ENCODE data around the gene TTC3. TPM values are rescaled to one million over a fixed set of nuclear protein-coding genes. Genes with fewer than 3 reads are reported as not detected.

TTC3 gene
- total and polyA plus RNA-seq, 2 of the 13 experiments (the other 11 are each of a cell fraction or from before 2014, with no cell fraction given) = 55.7 to 108 TPM

- no peak for TF ChIP-seq FOXA1 (IDR thresholded peaks at IDR 0.05)
- TF ChIP-seq FOXA1 (CRISPR knock-in tag; IDR thresholded peaks at IDR 0.05) = no peak
- TF ChIP-seq ZNF33A (CRISPR knock-in tag; IDR thresholded peaks at IDR 0.05; ENCODE audit: borderline replicate concordance) = no peak
- TF ChIP-seq CTCF (CRISPR knock-in tag; IDR thresholded peaks at IDR 0.05) = no peak
- TF ChIP-seq ZNF652 (CRISPR knock-in tag; IDR thresholded peaks at IDR 0.05; ENCODE audit: borderline replicate concordance, low read depth) = 0 out of 2 replicates have a peak, but pooled peaks have one; percentile 45
- TF ChIP-seq, protein P1, sequence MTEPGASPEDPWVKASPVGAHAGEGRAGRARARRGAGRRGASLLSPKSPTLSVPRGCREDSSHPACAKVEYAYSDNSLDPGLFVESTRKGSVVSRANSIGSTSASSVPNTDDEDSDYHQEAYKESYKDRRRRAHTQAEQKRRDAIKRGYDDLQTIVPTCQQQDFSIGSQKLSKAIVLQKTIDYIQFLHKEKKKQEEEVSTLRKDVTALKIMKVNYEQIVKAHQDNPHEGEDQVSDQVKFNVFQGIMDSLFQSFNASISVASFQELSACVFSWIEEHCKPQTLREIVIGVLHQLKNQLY (CRISPR knock-in tag; IDR thresholded peaks at IDR 0.05) = no peak
- TF ChIP-seq, protein P2, sequence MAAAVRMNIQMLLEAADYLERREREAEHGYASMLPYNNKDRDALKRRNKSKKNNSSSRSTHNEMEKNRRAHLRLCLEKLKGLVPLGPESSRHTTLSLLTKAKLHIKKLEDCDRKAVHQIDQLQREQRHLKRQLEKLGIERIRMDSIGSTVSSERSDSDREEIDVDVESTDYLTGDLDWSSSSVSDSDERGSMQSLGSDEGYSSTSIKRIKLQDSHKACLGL (CRISPR knock-in tag; IDR thresholded peaks at IDR 0.05) = no peak
- no peak for TF ChIP-seq POLR2G (IDR thresholded peaks at IDR 0.05; ENCODE audit: low read depth, low read length)
- TF ChIP-seq ZNF549 (CRISPR knock-in tag; IDR thresholded peaks at IDR 0.05) = no peak
- TF ChIP-seq, protein P3, sequence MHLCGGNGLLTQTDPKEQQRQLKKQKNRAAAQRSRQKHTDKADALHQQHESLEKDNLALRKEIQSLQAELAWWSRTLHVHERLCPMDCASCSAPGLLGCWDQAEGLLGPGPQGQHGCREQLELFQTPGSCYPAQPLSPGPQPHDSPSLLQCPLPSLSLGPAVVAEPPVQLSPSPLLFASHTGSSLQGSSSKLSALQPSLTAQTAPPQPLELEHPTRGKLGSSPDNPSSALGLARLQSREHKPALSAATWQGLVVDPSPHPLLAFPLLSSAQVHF (CRISPR knock-in tag; IDR thresholded peaks at IDR 0.05) = no peak
- TF ChIP-seq HNRNPK (IDR thresholded peaks at IDR 0.05; ENCODE audit: low read depth, low read length, poor library complexity, severe bottlenecking) = no peak
- no peak for TF ChIP-seq CC2D1A (CRISPR knock-in tag; IDR thresholded peaks at IDR 0.05)
- no peak for TF ChIP-seq ZFP41 (CRISPR knock-in tag; IDR thresholded peaks at IDR 0.05; ENCODE audit: borderline replicate concordance)
- TF ChIP-seq LBX2 (CRISPR knock-in tag; IDR thresholded peaks at IDR 0.05; ENCODE audit: borderline replicate concordance) = no peak
- TF ChIP-seq U2AF2 (IDR thresholded peaks at IDR 0.05; ENCODE audit: low read depth, low read length) = no peak
- TF ChIP-seq ZNF468 (CRISPR knock-in tag; IDR thresholded peaks at IDR 0.05) = no peak
- no peak for TF ChIP-seq ZNF335 (CRISPR knock-in tag; IDR thresholded peaks at IDR 0.05)
- no peak for TF ChIP-seq HDAC1 (CRISPR knock-in tag; IDR thresholded peaks at IDR 0.05)
- no peak for TF ChIP-seq ZNF678 (CRISPR knock-in tag; IDR thresholded peaks at IDR 0.05)
- TF ChIP-seq, protein P4, sequence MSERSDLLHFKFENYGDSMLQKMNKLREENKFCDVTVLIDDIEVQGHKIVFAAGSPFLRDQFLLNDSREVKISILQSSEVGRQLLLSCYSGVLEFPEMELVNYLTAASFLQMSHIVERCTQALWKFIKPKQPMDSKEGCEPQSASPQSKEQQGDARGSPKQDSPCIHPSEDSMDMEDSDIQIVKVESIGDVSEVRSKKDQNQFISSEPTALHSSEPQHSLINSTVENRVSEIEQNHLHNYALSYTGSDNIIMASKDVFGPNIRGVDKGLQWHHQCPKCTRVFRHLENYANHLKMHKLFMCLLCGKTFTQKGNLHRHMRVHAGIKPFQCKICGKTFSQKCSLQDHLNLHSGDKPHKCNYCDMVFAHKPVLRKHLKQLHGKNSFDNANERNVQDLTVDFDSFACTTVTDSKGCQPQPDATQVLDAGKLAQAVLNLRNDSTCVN (CRISPR knock-in tag; IDR thresholded peaks at IDR 0.05; ENCODE audit: borderline replicate concordance) = no peak
- TF ChIP-seq TCF7 (IDR thresholded peaks at IDR 0.05; ENCODE audit: low read depth) = 0 out of 2 replicates have a peak, but pooled peaks have one; percentile 43
- TF ChIP-seq, protein P5, sequence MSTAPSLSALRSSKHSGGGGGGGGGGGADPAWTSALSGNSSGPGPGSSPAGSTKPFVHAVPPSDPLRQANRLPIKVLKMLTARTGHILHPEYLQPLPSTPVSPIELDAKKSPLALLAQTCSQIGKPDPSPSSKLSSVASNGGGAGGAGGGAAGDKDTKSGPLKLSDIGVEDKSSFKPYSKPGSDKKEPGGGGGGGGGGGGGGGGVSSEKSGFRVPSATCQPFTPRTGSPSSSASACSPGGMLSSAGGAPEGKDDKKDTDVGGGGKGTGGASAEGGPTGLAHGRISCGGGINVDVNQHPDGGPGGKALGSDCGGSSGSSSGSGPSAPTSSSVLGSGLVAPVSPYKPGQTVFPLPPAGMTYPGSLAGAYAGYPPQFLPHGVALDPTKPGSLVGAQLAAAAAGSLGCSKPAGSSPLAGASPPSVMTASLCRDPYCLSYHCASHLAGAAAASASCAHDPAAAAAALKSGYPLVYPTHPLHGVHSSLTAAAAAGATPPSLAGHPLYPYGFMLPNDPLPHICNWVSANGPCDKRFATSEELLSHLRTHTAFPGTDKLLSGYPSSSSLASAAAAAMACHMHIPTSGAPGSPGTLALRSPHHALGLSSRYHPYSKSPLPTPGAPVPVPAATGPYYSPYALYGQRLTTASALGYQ (CRISPR knock-in tag; IDR thresholded peaks at IDR 0.05) = no peak
- no peak for TF ChIP-seq ETV6 (CRISPR knock-in tag; conservative IDR thresholded peaks at IDR 0.05)
Observed at GRCh38 chr21:37061926-37062592, 11.0 kb upstream of the TTC3 start (continued).

All from HepG2 (cell line).